HG03378 (cell line): ENCODE measurements around the gene KRTAP9-4.
"Not testable (repeated sequence)": the region's sequence is repeated elsewhere in the genome, so short reads cannot be mapped to it uniquely, and the experiment has no call there.

Source experiments
- ATAC-seq: cut with Tn5 transposase; IDR thresholded peaks from one replicate; pipeline ENCODE4 v1.9.1; 2021; ENCODE audit warnings: mild to moderate bottlenecking, moderate library complexity; ENCODE audit not compliant: unreplicated experiment

Gene KRTAP9-4

DNA sequence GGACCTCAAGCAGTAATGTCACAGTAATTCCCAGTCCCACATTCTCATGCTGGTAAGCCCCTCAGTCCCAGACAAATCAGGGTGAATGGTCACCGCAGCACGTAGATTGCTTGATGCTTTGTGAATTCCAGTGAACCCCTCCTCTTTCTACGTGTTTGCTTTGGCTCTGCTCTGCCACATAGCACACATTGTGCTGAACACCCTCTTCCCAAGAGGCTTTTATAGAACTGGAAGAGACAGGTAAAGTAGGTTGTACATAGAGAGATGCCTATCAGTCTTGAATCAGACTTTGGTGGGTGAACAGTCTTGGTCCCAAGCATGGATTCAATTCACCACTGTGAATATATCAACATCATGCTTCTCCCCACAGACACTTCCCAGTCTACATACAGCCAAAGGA lies 15.1 kb downstream of the KRTAP9-4 start:
- ATAC-seq = no peak

DNA sequence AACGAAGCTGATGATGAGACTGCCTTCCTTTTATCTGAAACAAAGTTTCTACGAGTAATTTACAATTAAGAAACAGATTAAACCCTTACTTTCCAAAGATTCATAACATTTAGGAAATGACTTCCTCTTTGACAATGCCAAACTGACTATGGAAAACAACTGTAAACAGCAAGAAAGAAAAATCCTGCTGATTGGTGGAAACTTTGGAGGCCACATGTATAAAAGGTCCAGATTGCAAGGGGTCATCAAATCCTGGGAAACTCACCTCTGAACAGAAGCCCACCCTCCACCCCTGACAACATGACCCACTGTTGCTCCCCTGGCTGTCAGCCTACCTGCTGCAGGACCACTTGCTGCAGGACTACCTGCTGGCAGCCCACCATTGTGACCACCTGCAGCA lies 15.6 kb downstream of the KRTAP9-4 start, which contains the start of gene KRTAP9-6:
TSS of gene KRTAP9-6 (plus strand) at position 301 of the 400 bp plus-strand sequence. CDS start at position 301, 0 bp downstream.
- ATAC-seq = no peak

DNA sequence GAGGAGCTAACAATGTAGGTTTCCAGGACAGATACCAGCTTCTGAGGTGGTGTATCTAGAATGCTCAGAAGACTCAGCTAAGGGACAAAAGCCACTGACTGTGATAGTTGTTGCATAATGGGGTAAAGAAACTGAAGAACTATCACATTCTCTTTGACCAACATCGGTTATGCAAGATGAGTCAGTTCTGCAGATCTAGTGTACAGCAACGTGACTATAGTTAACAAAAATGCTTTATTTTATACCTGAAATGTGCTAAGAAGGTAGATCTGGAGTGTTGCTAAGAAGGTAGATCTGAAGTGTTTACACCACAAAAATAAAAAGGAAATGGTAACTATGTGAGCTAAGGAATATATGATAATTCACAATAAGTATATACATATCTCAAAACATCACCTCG lies 18.2 kb downstream of the KRTAP9-4 start:
- no peak for ATAC-seq

DNA sequence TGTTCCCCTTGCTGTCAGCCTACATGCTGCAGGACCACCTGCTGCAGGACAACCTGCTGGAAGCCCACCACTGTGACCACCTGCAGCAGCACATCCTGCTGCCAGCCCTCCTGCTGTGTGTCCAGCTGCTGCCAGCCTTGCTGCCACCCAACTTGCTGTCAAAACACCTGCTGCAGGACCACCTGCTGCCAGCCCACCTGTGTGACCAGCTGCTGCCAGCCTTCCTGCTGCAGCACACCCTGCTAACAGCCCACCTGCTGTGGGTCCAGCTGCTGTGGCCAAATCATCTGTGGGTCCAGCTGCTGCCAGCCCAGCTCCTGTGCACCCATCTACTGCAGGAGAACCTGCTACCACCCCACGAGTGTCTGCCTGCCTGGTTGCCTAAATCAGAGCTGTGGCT lies 21.8 kb downstream of the KRTAP9-4 start:
- ATAC-seq = not testable (repeated sequence)

DNA sequence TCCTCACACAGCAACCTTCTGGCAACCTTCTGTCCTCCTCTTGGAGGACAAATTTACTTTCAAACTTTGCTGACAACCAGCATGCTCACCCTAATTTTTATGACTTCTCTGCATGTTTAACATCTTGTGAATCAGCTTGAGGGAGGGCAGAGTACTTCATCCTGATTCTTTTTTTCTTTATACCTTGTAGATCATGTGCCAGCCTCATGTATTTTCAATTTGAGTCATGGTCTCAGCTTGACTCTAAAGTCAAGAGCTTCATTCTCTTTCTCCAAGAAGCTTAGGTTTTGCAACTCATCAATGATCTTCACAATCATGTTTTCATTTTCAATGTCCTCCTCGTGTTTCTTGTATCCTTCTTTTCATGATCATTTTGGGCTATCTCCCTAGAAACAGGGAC lies 22.4 kb downstream of the KRTAP9-4 start:
- ATAC-seq = no peak

DNA sequence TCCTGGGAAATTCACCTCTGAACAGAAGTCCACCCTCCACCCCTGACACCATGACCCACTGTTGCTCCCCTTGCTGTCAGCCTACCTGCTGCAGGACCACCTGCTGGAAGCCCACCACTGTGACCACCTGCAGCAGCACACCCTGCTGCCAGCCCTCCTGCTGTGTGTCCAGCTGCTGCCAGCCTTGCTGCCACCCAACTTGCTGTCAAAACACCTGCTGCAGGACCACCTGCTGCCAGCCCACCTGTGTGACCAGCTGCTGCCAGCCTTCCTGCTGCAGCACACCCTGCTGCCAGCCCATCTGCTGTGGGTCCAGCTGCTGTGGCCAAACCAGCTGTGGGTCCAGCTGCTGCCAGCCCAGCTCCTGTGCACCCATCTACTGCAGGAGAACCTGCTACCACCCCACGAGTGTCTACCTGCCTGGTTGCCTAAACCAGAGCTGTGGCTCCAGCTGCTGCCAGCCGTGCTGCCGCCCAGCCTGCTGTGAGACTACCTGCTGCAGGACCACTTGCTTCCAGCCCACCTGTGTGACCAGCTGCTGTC lies 26.2 kb downstream of the KRTAP9-4 start, which contains the start of gene KRTAP9-7:
TSS of gene KRTAP9-7 (plus strand) at position 51 of the 543 bp plus-strand sequence. CDS start at position 51, 0 bp downstream.
- not testable (repeated sequence) for ATAC-seq

DNA sequence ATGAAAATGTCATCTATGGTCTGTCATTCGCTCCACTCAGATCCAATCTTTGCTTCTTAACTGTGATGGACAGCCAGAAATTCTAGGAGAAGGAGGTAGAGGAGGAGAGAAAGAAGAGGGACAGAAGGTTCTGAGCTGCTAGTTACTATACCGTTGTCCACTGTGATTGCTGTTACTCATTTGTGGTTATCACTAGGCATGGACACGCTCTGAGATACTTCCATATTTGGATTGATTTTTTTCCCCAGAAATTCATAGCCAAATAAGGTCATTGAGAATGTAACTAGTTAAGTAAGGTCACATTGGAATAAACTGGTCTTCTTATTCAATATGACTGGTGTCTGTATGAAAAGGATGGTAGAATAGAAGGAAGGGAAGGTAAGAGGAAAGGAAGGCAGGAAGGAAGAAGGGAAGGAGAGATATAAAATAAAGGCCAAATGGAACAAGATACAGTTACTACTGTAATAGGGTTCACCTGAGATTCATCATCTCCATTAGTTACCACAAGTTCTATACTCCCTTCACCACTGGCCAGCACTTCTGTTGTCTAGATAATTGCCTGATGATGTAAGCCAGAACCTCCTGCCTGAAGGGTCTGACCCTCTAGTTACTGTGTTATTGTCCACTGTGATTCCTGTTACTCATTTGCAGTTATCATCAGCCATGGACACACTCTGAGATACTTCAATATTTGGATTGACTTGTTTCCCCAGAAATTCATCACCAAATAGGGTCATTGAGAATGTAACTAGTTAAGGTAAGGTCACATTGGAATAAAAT lies 28.9 kb downstream of the KRTAP9-4 start:
- no peak for ATAC-seq

DNA sequence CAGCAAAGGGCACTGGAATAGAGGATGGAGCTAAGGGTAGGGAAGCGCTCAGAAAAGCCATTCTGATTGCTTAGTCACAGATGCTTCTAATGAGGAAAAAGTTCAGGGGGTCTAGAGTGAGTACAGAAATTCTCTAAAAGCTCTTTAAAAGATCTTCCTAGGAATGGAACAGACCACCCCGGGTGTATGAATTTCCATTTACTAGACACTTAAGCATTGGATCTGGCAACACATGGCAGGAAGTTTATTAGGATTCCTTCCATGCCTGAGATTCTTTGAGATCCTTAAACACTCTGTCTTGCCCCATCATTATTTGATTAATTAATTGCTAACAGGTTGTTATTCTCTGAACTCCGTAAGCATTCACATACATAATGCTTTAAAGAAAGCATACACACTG lies 34.6 kb downstream of the KRTAP9-4 start:
- no peak for ATAC-seq

DNA sequence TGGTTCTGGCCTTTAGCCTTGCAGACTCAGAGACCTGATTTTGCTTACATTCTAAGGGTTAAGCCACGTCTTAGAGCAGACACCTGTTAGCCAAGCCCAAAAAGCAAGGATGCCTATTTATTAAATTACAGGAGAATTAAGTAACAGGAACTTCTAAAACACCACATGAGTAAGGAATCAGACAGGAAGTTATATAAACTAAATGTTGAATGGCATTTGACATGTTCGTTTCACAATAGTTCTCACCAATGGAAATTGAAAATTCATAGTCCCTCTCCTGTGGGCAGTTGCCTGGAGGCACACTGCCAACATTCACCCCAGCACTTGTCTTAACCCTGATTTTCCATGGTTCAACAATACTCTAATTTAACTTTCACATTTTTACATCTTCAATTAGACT lies 35.1 kb downstream of the KRTAP9-4 start:
- ATAC-seq = no peak

DNA sequence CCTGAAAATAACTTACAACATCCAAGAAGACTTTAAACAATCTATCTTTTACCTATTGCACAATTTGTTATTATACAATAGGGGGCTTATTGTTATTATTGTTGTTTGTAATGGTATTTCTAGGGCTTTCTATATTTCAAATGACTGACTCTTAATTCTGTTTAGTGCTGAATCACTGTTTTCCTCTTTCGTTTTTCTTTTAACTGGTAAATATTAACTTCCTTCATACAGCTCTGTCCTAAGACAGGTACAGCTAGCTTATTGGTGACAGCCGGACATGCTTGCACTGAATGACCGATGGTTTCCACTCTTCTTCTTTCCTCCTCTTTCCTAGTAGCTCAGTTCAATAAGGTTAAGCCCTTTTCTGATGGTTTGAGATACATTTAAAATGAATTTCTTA lies 37.6 kb downstream of the KRTAP9-4 start:
- ATAC-seq = no peak

DNA sequence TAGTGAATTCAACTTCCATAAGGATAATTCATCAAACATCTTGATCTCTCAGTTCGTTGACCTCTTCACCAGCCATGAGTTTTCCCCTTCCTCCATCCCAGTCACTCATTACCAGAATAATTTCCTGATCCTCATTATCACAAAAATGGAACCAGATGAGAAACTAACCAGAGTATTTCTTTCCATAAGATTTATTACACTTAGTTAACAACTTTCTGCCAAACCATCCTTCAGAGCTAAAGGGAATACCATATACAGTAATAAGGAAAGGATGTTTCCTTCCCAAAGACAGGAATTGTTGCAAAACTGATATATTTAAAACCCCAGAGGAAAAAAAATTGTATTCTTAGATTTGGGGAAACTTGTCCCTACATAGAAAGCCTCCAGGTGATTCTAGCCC lies 44.5 kb downstream of the KRTAP9-4 start:
- ATAC-seq = no peak

DNA sequence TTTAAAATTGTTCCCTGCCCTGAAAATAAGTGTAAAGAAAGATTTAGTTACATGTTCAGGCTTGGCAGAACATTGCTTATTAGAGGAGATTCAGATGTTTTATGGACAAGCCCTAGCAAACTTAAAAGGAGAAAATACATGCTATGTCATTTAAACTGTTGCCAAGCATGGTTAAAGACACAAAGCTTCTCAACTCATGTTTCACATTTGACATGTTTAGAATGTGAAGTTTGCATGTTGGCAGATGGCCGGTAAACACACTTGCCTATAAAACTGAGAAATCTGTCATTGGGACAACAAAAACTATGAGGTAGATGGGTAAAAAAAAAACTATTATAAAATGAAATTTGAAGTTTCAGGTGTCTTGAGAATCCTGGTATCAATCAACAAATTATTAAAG lies 47.4 kb downstream of the KRTAP9-4 start:
- no peak for ATAC-seq

DNA sequence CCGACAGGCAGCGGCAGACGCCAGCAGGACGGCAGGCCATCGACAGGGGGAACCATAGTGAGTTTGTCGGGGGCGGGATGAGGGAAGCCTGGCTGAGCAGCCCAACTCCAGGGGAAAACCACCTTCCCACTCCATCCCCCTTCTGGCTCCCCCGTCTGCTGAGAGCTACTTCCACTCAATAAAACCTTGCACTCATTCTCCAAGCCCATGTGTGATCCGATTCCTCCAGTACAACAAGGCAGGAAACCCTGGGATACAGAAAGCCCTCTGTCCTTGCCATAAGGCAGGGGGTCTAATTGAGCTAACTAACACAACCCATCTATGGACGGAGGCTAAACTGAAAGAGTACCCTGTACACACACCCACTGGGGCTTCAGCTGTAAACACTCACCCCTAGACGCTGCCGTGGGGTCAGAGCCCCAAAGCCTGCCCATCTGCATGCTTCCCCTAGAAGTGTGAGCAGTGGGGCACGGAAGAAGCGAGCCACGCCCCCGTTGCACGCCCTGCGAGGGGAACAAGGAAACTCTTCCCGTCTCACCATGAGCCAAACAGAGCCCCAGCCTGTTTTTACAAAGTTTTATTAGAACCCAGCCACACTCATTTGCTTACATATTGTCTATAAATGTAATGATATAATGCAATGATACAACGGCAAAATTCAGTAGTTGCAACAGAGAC lies 49.1 kb downstream of the KRTAP9-4 start:
- no peak for ATAC-seq
